NCI-H2227 (cell line): ENCODE data around the gene BMPER.

Source experiments
- DNase-seq: peaks from one replicate; lab custom pipeline; 2025; ENCODE audit not compliant: unreplicated experiment; lab: John Stamatoyannopoulos, UW

Gene BMPER

DNA sequence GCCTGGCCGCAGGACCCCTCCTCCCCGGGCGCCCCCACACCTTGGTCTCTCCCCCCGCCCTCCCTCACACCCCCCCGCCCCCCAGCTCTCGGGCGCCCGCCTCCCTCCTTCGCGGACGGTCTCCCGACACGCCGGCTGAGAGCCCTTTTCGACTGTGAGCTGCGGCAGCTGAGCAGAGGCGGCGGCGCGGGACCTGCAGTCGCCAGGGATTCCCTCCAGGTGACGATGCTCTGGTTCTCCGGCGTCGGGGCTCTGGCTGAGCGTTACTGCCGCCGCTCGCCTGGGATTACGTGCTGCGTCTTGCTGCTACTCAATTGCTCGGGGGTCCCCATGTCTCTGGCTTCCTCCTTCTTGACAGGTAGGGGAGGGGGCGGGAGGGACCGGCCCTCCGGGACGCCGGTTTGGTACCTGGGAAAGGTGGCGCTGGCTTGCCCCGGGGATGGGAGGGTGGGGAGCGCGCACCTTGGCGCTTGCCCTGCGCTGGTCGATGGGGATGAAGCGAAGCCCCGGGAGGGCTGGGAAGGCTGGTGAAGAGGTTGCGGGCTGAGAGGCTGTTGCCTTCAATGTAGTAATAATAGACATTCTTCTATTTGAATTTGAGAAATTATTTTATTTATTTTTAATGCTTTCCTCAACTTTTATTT lies at the start of gene BMPER:
Gene BMPER, plus strand, starts transcription at position 151 of the 644 bp plus-strand sequence. Its CDS starts 75 bp downstream, at position 226.
- peak; percentile 31 for DNase-seq

GRCh38 chr7:33861947-33862346 lies 43.4 kb upstream of the BMPER start:
- DNase-seq: no peak

DNA sequence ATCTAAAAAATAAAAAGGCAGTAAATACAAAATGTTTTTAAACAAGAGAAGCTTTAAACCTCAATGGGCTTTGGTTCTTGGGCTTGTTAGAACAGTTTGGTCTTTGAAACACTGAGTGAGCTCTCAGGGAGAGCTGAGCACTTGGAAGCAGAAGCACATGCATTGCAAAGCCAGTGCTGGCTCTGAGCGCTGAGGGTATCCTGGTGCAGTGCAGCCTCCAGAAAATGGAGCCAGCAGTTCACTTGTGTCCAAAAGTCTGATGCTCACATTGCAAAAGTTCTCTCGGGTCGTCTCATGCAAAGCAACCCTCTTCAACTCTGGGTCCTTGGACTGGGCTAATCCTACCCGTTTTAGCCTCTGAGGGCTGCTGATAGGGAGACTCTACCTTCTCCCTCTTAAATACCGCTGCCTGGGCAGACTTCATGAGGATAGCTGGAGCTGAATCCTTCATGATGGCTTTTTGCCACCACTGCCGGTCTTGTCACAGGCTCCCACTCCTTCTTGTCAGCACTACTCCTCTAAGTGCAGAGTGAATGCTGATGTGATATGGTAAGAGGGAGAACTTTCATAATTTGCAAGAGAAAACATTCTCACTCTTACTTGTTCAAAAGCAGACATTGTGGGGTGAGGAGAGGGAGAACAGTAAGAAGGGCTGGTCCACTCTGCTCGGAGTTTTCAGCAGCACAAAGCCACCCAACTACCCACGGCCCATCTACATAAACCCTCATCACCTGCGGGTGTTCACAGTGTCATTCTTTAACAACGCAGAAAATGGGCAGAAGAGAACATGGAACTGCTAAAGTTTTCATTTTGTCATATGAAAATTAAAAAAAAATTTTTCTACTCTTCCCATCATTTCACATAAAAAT lies 42.2 kb upstream of the BMPER start:
- no peak for DNase-seq

DNA sequence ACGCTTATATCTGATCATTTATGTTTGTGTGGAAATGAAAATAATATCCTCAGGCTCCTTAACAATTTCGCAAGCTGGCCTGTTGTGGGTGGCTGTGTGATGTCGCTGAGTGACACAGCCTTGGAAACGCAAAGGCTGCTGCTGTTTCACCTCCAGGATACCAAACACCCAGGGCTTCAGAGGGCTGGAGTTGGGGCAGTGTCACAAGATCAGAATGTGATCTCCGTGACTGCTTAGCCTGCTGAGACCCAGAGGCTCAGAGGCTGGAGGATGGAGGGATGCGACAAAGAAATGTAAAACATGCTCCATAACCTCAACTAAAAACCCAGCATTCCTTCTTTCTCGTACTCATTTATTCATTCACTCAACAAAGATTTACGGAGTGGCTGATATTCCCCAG lies 37.2 kb upstream of the BMPER start:
- no peak for DNase-seq

GRCh38 chr7:33869176-33869575 lies 36.2 kb upstream of the BMPER start:
- no peak for DNase-seq

- no peak for DNase-seq
These were observed 35.2 kb upstream of the BMPER start for GRCh38 chr7:33870120-33870519.

- DNase-seq: no peak
These were observed 32.5 kb upstream of the BMPER start for GRCh38 chr7:33872870-33873269.

GRCh38 chr7:33873518-33873917 lies 31.8 kb upstream of the BMPER start:
- no peak for DNase-seq

GRCh38 chr7:33873981-33874750 lies 31.2 kb upstream of the BMPER start:
- DNase-seq: no peak

DNA sequence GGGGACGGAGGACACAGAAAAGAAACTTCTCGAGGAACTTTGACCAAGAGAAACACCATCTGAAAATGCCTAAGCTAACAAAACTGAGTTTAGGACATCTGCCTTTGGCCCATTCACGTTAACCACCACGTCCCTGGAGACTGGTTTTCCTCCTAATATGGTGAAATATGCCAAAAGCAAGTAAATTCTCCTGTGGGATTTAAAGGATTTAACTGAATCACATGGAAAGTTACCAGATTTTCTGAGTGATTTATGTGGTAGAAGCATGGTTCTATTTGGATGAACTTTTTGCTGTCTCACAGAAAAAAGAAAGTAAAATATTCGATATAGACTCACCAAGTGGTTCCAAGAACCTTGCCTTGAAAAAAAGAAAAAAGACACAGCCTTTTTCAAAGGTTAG lies 30.4 kb upstream of the BMPER start:
- DNase-seq: no peak

DNA sequence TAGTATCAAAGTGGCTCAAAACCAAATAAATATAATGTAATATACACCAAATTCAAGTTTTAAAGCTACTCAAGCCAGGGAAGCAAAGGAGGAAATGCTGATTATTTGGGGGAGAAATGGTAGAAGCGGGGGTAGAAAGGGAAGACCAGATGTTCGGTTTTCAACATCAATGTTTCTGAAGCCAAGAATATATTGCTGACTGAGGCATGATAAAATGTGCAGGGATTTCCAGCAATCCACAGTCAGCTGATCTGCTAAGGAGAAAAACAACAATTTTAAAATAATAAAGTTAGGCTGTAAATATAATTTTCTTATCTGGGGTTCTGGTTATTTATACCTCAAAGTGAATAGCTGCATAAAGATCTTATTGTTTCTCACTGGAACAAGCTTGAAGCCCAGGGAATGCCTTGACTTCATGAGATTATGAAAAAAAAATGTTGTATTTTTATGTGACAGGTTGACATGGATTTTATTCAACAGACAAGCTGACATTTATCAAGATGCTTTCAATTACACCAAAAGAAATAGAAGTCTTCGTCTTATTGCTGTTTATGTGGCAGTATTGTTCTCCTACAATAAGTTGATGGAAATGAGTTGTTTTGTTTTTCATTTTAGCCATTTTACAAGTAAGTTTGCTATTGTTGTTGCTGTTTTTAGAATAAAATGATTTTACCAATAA lies 28.6 kb upstream of the BMPER start:
- DNase-seq: no peak

DNA sequence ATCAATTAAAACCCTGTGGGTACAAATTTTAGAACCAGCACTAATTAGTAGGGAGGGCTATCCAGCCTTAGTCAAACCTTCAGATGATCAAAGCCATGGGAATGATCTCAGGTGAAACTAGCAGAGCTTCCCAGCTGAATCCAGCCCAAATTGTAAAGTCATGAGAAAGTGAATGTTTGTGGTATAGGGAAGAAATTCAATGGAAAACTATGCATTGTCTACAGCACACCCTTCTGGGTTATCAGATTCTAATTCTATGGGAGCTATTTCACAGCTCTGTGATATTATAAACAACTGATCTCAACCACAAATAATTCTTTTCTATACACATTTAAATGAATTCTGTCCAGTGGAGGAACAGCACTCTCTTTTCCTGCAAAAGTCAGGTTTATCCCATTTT lies 24.6 kb upstream of the BMPER start:
- DNase-seq: no peak

GRCh38 chr7:33881316-33881715 lies 24.0 kb upstream of the BMPER start:
- no peak for DNase-seq

DNA sequence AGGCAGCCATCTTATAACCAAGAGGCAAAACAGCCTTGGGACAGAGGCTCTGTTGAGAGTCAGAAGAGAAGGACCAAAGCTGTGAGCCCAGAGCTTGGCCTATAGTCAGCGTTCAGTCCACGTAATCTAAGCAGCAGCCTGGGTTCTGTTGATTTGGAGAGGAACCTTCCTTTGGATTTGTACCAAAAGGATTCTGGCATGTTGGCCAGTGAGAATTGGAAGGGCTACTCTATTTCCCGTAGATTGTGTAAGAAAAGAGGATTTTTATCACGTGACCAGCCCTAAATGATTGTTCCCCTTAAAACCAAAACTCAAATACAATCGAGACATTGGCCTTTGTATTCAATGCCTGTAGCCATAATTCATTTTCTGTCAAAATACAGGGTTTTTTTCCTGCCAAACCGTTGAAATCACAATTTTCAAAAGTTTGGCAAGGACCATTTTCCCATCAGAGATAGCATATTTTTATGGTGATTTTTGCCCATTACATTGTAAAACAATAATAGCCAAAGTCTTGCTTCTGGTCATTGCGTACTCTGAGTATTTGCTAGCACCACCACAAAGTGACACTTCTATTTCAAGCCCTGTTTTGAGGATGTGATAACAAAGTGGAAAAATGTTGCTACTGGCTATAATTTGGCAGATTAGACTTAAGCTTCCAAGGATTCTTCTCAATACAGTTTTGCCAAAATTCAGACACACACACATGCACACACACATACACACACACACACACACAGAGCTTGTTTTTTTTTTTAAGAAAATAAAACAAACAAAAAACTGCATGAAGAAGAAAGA lies 23.1 kb upstream of the BMPER start:
- no peak for DNase-seq

DNA sequence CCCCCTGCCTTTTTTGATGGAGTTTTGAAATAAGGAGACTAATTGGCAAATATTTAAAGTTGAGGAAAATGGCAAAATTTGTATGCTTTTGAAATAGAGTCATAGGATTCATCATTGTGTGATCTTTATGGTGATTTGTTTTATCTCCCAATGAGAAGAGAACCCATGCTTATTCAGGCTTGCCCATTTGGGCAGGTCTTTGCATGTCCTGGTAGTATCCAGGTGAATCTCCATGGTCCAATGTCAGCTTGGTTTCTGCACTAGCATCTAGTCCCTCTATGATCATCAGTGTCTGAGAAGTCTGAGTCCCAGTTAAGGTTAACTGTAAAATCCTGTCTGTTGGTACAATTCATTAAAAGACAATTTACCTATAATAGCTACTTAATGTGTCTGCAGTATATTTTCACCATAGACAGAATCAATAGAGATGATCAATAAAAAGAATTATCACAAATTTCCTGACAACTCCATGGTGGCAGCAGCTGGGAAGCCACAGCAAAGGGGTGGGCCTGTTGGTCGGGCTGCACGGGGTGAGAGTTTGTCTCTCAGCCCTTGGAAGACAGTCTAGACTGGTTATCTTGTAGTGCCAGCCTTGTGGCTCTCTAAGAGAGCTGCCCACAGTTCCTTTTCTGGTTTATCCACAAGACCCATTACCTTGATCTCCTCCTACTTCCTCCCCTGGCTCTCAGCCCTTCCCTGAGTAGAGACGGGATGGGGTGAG lies 22.2 kb upstream of the BMPER start:
- DNase-seq: no peak

DNA sequence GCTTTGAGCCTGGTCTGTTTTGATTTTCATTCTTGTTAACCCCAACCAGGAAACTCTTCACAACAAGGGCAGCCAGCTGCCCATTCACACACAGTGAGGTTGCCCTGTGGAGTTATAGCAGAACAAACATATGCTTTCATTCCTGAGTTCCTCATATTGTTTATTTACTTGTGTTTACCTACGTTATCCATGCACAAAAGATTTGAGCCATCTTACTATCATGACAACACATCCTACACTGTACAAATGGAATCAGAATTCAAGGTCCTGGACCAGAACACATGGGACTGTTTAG lies 21.7 kb upstream of the BMPER start:
- no peak for DNase-seq

DNA sequence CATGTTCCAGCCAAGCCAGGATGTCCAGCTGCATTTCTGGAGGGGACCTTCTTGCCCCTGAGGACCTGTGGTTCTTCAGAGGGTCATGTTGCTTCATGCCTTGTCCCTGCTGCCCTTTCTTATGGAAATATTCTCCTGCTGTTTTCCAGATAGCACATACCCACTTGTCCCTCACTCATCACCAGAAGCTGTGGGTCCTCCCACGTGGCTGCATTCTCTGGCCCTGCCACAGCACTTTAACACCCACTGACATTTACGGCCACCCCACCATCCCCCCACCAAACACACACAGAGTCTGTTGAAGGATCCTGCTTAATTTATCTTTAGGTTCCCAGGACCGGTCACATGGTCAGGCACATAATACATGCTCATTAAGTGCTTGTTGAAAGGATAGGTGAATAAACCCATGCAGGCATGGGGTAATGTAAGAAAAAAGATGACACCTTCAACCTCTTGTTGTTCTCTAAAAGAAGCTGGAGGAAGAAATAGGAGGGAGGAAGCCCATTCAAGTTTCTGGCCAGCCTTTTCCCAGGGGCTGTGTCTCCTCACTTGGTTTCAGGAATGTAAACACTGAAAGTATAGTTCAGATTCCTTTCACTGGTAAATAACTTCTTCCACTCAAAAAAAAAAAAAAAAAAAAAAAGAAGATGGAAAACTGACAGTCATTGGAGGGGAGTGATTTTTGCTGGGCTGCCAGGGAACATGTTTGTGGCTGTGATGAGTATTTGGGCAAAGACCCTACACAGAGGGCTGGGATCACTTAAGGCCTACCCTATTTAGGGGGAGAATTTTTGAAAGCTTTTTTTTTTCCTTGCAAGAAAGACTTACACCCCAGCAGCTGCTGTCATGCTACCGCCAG lies 19.8 kb upstream of the BMPER start:
- DNase-seq: no peak

GRCh38 chr7:33886149-33886623 lies 19.2 kb upstream of the BMPER start:
- no peak for DNase-seq
